ENCODE results near the gene ZNF343.

- TF ChIP-seq CTCF (IDR thresholded peaks at IDR 0.05): no peak; the same call in 1 of the 2 replicates
- TF ChIP-seq TCF7L2 (IDR thresholded peaks at IDR 0.05; ENCODE audit: low read depth, low read length): no peak
- TF ChIP-seq REST (IDR thresholded peaks at IDR 0.05; ENCODE audit: insufficient read depth in 1 of 2, low read depth in 2 of 2, low read length in 1 of 2): no peak
Measured at GRCh38 chr20:2524709-2525506, 16.2 kb upstream of the ZNF343 start.
